Ovary (tissue), 9 donors: ENCODE results near the gene PGAP3. TPM values are rescaled to one million over a fixed set of nuclear protein-coding genes. Genes with fewer than 3 reads are reported as not detected.

Experiments
- DNase-seq, 5 donors: peaks; one replicate each; pipeline ENCODE4 v3.0.0-alpha.2; 2019 to 2020
- H3K27ac ChIP-seq, 2 donors: fragments of 200-600 bp; one replicate each; pipeline versions ENCODE4 v1.5.1 to v1.8.0; 2019 to 2022
- H3K27me3 ChIP-seq: fragments of 200-600 bp; one replicate; pipeline ENCODE4 v1.8.0; 2022
- H3K36me3 ChIP-seq: fragments of 200-600 bp; sonication (generic); one replicate; pipeline ENCODE4 v1.5.1; 2019
- H3K4me1 ChIP-seq: one replicate; pipeline ENCODE4 v1.8.1; 2013; ENCODE audit warnings: mild to moderate bottlenecking, moderate library complexity; ENCODE audit not compliant: insufficient read depth
- H3K4me3 ChIP-seq: fragments of 200-600 bp; sonication (generic); one replicate; pipeline ENCODE4 v1.5.1; 2017
- H3K9me3 ChIP-seq, 2 donors: fragments of 200-600 bp in 1 of 2; sonication (generic) in 1 of 2; one replicate each; pipeline versions ENCODE4 v1.5.1 to v1.8.1; 2013 to 2019; ENCODE audit warnings: mild to moderate bottlenecking in 1 of 2, moderate library complexity in 1 of 2
- CTCF ChIP-seq, 3 donors: fragments of 450-650 bp in 2 of 3; fragments of 200-600 bp in 1 of 3; IDR thresholded peaks; one replicate each; pipeline versions ENCODE4 v1.5.1 to v1.8.0; 2016 to 2022; ENCODE audit warnings: antibody characterized with exemption in 3 of 3, mild to moderate bottlenecking in 1 of 3
- EP300 ChIP-seq: sonication (generic); formaldehyde crosslinking; IDR thresholded peaks from one replicate; pipeline ENCODE4 v1.6.1; 2017; ENCODE audit warnings: antibody characterized with exemption
- POLR2A ChIP-seq: fragments of 450-650 bp; IDR thresholded peaks from one replicate; pipeline ENCODE4 v1.6.1; 2017; ENCODE audit warnings: antibody characterized with exemption, mild to moderate bottlenecking, moderate library complexity
- WGBS, 3 donors: extraction: QIAGEN DNeasy Blood & Tissue Kit in 1 of 3; methylation state at CpG; one replicate each; pipeline versions ENCODE4 v1.1.5 to v1.1.7; 2013 to 2017; 5-methylcytosine and 5-hydroxymethylcytosine counted together
- intact Hi-C, 4 donors: fragments of 100-400 bp; cut with DNase I; formaldehyde crosslinking; loops; one replicate each; pipeline versions ENCODE4 v1.11.0 to v1.15.1; 2022 to 2023
- polyA plus RNA-seq, 2 donors: library from polyadenylated mRNA; stranded (reverse); fragments of 200-250 nt in 1 of 2; fragments of 350-450 nt in 1 of 2; fragmentation: Illumina TruSeq in 1 of 2; extraction: RNeasy Lipid Tissue Mini Kit (QIAGEN cat#74804) in 1 of 2; gene quantifications; one replicate each; pipeline ENCODE4 v1.2.3, GENCODE V29; 2013 to 2014
- total RNA-seq, 7 donors: library from RNA; depleted of rRNA in 2 of 7; stranded (reverse); fragments of >200 nt in 2 of 7; fragmentation: NEBNext Ultra II Directional in 3 of 7; extraction: Animal tissue kit (Norgen Biotek cat#: 25700) in 3 of 7; gene quantifications; one replicate each; pipeline versions ENCODE4 v1.1.0 to v1.2.4, GENCODE V29; 2016 to 2023
- donor health status: DM: no; HTN: no; CAD: no; lungs with moderate emphysema.
- donor health status: DM: no; HTN: no; CAD: no.
- donor health status: Bipolar disorder and iron deficiency.
- donor health status: DM: yes; HTN: yes; CAD: no.
- donor health status: DM: no; HTN: no; CAD: no.
- donor health status: DM: yes; HTN: yes; CAD: no.

PGAP3 gene
- total and polyA plus RNA-seq, 9 donors, result 7.9 to 31.3 (median 19.6) TPM

GRCh38 chr17:39722104-39722503 lies 34.2 kb upstream of the PGAP3 start:
- intact Hi-C loops, result no loop called here
- DNase-seq, result no peak

DNA sequence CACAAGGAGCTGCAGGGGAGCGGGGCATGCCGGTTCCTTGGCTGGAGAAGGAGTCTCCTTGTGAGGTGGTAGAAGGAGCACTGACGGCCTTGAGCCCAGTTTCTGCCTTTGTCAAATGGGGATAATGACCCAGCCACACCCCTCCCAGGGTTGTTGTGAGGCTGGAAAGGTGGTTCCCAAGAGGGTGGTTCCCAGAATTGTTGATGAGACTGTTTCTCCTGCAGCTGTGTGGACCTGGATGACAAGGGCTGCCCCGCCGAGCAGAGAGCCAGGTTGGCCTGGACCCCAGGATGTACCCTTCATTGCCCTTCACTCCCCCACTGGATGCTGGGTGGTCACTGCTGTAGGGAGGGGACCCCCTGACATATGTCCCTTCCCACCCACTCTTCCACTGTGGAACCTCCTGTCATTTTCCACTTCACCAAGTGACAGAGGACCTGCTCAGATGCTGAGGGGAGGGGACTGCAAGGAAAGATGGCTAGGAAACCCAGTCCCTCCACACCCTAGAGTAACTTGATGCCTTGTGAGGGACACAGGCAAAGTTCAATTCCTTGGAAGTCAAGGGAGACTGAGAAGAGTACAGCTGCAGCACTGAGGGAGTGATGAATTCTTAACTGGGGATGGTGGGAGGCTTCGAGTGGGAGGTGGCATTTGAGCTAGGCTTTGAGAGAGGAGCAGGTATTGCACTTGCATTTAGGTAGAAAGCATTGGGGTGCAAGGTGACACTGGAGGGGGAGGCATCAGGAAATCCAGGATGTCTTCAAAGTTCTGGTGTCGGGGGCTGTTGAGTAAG lies 31.9 kb upstream of the PGAP3 start:
- WGBS, 3 donors, result 82 to 96% (median 84%) methylated on average over 7 of the region's 7 CpGs
- Histone ChIP-seq H3K27me3 (no peaks in the 10 kb centered on the region), H3K27ac (no peak overlapping the region), H3K9me3 (no peaks in the 10 kb centered on the region), H3K4me1 (no peaks in the 10 kb centered on the region), H3K36me3 (no peaks in the 10 kb centered on the region), H3K4me3 (no peak overlapping the region)
- TF ChIP-seq POLR2A, result no peak
- TF ChIP-seq CTCF (IDR thresholded peaks at IDR 0.05), result no peak
- no peak for TF ChIP-seq EP300
- DNase-seq, result no peak
- intact Hi-C loops, result no loop called here

More at GRCh38 chr17:39722104-39722503, 34.2 kb upstream of the PGAP3 start:
- TF ChIP-seq EP300 (no peak), CTCF (IDR thresholded peaks at IDR 0.05) (no peak), POLR2A (no peak)
- no peak overlapping the region for H3K4me3 ChIP-seq
- H3K36me3 ChIP-seq, result no peaks in the 10 kb centered on the region
- H3K9me3 ChIP-seq, result no peaks in the 10 kb centered on the region
- H3K4me1 ChIP-seq, result no peaks in the 10 kb centered on the region
- 88 to 95% (median 92%) methylated on average over 6 of the region's 6 CpGs for WGBS, 3 donors
- no peaks in the 10 kb centered on the region for H3K27me3 ChIP-seq
- no peak overlapping the region for H3K27ac ChIP-seq

GRCh38 chr17:39717660-39718059 lies 29.8 kb upstream of the PGAP3 start:
- DNase-seq, result no peak
- 81 to 84% (median 83%) methylated on average over 6 of the region's 6 CpGs for WGBS, 3 donors
- no peak overlapping the region for H3K27ac ChIP-seq
- no peaks in the 10 kb centered on the region for H3K36me3 ChIP-seq
- no peaks in the 10 kb centered on the region for H3K27me3 ChIP-seq
- intact Hi-C loops, result no loop called here
- TF ChIP-seq EP300 (no peak), POLR2A (no peak), CTCF (IDR thresholded peaks at IDR 0.05) (no peak)
- no peaks in the 10 kb centered on the region for H3K9me3 ChIP-seq
- H3K4me1 ChIP-seq, result no peaks in the 10 kb centered on the region
- no peak overlapping the region for H3K4me3 ChIP-seq

DNA sequence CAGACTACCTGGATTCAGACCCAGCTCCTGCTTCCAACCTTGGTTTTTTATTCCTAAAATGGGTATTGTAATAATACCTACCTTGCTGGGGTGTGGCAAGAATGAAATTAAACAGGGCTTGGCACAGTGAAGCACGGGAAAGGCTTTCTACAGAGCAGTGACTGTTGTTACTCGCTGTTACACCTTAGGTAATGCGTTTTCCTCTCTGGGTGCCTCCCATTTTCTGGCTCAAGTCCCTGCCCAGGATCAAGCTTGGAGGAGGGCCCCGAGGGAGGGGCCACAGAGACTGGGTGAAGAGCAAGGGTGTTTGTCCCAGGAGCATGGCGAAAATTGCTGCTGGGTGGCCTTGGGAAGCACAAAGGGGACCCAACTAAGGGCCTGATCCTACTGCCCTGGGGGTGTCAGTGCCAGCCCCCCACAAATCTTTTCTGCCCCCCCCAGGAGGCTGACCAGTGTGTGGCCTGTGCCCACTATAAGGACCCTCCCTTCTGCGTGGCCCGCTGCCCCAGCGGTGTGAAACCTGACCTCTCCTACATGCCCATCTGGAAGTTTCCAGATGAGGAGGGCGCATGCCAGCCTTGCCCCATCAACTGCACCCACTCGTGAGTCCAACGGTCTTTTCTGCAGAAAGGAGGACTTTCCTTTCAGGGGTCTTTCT lies 29.2 kb upstream of the PGAP3 start:
- Histone ChIP-seq H3K27me3 (no peaks in the 10 kb centered on the region), H3K4me3 (no peak overlapping the region), H3K9me3 (no peaks in the 10 kb centered on the region), H3K36me3 (no peaks in the 10 kb centered on the region), H3K4me1 (no peaks in the 10 kb centered on the region), H3K27ac (no peak overlapping the region)
- TF ChIP-seq CTCF (IDR thresholded peaks at IDR 0.05), result no peak
- no peak for TF ChIP-seq POLR2A
- no peak for TF ChIP-seq EP300
- intact Hi-C loops, result no loop called here
- DNase-seq, result no peak
- 80 to 83% (median 83%) methylated on average over 11 of the region's 11 CpGs for WGBS, 3 donors
